Testis (tissue), 2 donors: ENCODE data around the gene TBXAS1.

Experiments used
- CTCF ChIP-seq, 3 experiments: fragments of 450-650 bp in 2 of 3; fragments of 200-600 bp in 1 of 3; sonication (generic) in 1 of 3; IDR thresholded peaks; one replicate each; pipeline ENCODE4 v1.5.1; 2016 to 2019; ENCODE audit warnings: antibody characterized with exemption in 3 of 3, mild to moderate bottlenecking in 2 of 3, moderate library complexity in 1 of 3
- POLR2A ChIP-seq: fragments of 450-650 bp; IDR thresholded peaks from one replicate; pipeline ENCODE4 v1.6.1; 2017; ENCODE audit warnings: antibody characterized with exemption, mild to moderate bottlenecking, moderate library complexity

GRCh38 chr7:139913021-139913844, 84.2 kb downstream of the TBXAS1 start:
- TF ChIP-seq POLR2A: no peak
- no peak for TF ChIP-seq CTCF (IDR thresholded peaks at IDR 0.05)
